ENCODE data around the gene NRG4. TPM values are rescaled to one million over a fixed set of nuclear protein-coding genes. Genes with fewer than 3 reads are reported as not detected.

NRG4 gene
- total and polyA plus RNA-seq, 9 of the 15 experiments (the other 6 are each of a cell fraction or from before 2014, with no cell fraction given): 0.33 to 2.5 (median 0.76) TPM

GRCh38 chr15:75930866-75931265 lies 81.4 kb downstream of the NRG4 start:
- Histone ChIP-seq H3K9me3 (replicated peaks; ENCODE audit: control insufficient read depth, insufficient read depth, low read depth, low read length) (no peaks in the 10 kb centered on the region), H3K9me1 (ENCODE audit: control insufficient read depth, insufficient read depth, low read length) (no peaks in the 10 kb centered on the region), H3K36me3 (ENCODE audit: control insufficient read depth, insufficient read depth, low read length) (peaks cover 85% of the 10 kb centered on the region), H2AFZ (ENCODE audit: low read depth, low read length) (no peak overlapping the region), H4K20me1 (replicated peaks; ENCODE audit: control insufficient read depth, insufficient read depth, low read length) (no peaks in the 10 kb centered on the region), H3K4me2 (ENCODE audit: insufficient read depth, low read length) (no peak overlapping the region), H3K27me3 (ENCODE audit: control insufficient read depth in 2 of 2, insufficient read depth in 2 of 2, low read length in 2 of 2) (no peaks in the 10 kb centered on the region), H3K27ac (ENCODE audit: extremely low read depth, low read depth, low read length) (no peak overlapping the region), H3K9ac (ENCODE audit: insufficient read depth in 1 of 2, low read depth in 2 of 2, low read length in 2 of 2) (no peak overlapping the region), H3K4me1 (replicated peaks in 1 of 2; ENCODE audit: control insufficient read depth in 2 of 2, insufficient read depth in 2 of 2, low read length in 2 of 2) (peaks cover 0 to 15% of the 10 kb centered on the region in 2 experiments; a peak in 2 of 5 replicates), H3K4me3 (no peak overlapping the region), H3K79me2 (ENCODE audit: control insufficient read depth, insufficient read depth, low read length) (0 out of 3 replicates have a peak, but pooled peaks cover 6% of the 10 kb centered on the region)
- ChIA-PET CTCF (ENCODE audit: low intra/inter-chr PET ratio) (no interaction called here), POLR2A (no interaction called here)
- BruUV-seq (replicated peaks): no TSS peak
- in situ Hi-C loops (cut with MboI) (loop anchor here (10.0 kb wide), 1 partner anchor 616 kb away; no protein-coding TSS in a partner anchor), intact Hi-C loops (cut with micrococcal nuclease) (no loop called here)
- 80% methylated on average over 2 of the region's 2 CpGs for WGBS (ENCODE audit: insufficient coverage, low coverage, missing lambda C conversion rate)
- FAIRE-seq (no peak), ATAC-seq (no peak), DNase-seq (ENCODE audit: extremely low read depth in 1 of 4, low spot score in 3 of 4) (no peak)
- TF ChIP-seq KAT2B (IDR thresholded peaks at IDR 0.05; ENCODE audit: low read depth, low read length) (no peak), RNF219 (CRISPR knock-in tag; IDR thresholded peaks at IDR 0.05) (no peak), REST (IDR thresholded peaks at IDR 0.05; ENCODE audit: borderline replicate concordance) (no peak), REST (CRISPR knock-in tag; IDR thresholded peaks at IDR 0.05; ENCODE audit: low read depth) (no peak), CEBPZ (IDR thresholded peaks at IDR 0.05; ENCODE audit: borderline replicate concordance, low read depth, low read length) (no peak), TCF3 (CRISPR knock-in tag; IDR thresholded peaks at IDR 0.05) (no peak), YY1 (IDR thresholded peaks at IDR 0.05; ENCODE audit: borderline replicate concordance in 1 of 3, control insufficient read depth in 1 of 3, extremely low read depth in 1 of 3, insufficient read depth in 3 of 3, insufficient read length in 1 of 3, insufficient replicate concordance in 2 of 3, low read depth in 1 of 3, low read length in 2 of 3) (no peak), ZNF780A (CRISPR knock-in tag; IDR thresholded peaks at IDR 0.05) (no peak)
